ENCODE measurements around the gene TUT1.

- TF ChIP-seq, protein P1, sequence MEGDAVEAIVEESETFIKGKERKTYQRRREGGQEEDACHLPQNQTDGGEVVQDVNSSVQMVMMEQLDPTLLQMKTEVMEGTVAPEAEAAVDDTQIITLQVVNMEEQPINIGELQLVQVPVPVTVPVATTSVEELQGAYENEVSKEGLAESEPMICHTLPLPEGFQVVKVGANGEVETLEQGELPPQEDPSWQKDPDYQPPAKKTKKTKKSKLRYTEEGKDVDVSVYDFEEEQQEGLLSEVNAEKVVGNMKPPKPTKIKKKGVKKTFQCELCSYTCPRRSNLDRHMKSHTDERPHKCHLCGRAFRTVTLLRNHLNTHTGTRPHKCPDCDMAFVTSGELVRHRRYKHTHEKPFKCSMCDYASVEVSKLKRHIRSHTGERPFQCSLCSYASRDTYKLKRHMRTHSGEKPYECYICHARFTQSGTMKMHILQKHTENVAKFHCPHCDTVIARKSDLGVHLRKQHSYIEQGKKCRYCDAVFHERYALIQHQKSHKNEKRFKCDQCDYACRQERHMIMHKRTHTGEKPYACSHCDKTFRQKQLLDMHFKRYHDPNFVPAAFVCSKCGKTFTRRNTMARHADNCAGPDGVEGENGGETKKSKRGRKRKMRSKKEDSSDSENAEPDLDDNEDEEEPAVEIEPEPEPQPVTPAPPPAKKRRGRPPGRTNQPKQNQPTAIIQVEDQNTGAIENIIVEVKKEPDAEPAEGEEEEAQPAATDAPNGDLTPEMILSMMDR (IDR thresholded peaks at IDR 0.05; ENCODE audit: low read depth, low read length, missing input control): no peak
- TF ChIP-seq, protein P2, sequence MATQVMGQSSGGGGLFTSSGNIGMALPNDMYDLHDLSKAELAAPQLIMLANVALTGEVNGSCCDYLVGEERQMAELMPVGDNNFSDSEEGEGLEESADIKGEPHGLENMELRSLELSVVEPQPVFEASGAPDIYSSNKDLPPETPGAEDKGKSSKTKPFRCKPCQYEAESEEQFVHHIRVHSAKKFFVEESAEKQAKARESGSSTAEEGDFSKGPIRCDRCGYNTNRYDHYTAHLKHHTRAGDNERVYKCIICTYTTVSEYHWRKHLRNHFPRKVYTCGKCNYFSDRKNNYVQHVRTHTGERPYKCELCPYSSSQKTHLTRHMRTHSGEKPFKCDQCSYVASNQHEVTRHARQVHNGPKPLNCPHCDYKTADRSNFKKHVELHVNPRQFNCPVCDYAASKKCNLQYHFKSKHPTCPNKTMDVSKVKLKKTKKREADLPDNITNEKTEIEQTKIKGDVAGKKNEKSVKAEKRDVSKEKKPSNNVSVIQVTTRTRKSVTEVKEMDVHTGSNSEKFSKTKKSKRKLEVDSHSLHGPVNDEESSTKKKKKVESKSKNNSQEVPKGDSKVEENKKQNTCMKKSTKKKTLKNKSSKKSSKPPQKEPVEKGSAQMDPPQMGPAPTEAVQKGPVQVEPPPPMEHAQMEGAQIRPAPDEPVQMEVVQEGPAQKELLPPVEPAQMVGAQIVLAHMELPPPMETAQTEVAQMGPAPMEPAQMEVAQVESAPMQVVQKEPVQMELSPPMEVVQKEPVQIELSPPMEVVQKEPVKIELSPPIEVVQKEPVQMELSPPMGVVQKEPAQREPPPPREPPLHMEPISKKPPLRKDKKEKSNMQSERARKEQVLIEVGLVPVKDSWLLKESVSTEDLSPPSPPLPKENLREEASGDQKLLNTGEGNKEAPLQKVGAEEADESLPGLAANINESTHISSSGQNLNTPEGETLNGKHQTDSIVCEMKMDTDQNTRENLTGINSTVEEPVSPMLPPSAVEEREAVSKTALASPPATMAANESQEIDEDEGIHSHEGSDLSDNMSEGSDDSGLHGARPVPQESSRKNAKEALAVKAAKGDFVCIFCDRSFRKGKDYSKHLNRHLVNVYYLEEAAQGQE (IDR thresholded peaks at IDR 0.05): no peak
- TF ChIP-seq ZBTB33 (IDR thresholded peaks at IDR 0.05) (no peak), JUND (IDR thresholded peaks at IDR 0.05) (no peak)
These were observed 50.3 kb downstream of the TUT1 start for GRCh38 chr11:62540804-62541701.

Data from liver (tissue), 3 donors.